Kidney capillary endothelial cell (primary cell): Measurements from ENCODE around the gene SLC19A2.
"Not testable (repeated sequence)": the region's sequence is repeated elsewhere in the genome, so short reads cannot be mapped to it uniquely, and the experiment has no call there.

Experiments
- DNase-seq: peaks from one replicate; pipeline ENCODE4 v3.0.0-alpha.2; 2018; ENCODE audit warnings: low spot score

The SLC19A2 gene

DNA sequence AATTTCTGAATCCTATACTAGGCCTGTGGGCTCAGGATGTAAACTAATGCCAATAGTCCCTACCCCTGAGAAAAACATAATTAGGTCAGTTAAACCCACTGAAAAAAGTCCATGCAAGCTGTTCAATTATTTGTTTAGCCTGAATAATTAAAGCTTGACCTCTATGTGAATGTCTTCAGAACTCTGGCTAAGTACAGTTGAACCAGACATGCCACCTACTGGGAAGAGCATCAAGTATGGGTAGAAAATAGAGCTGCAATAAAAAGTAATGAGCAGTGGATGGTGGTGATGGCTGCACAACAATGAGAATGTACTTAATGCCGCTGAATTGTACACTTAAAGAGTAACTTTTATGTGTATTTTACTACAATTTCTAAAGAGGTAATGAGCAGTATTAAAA, 23.6 kb upstream of the SLC19A2 start:
- DNase-seq = no peak

GRCh38 chr1:169508432-169509338, 22.9 kb upstream of the SLC19A2 start:
- no peak for DNase-seq

GRCh38 chr1:169507413-169507812, 21.7 kb upstream of the SLC19A2 start:
- DNase-seq = no peak

DNA sequence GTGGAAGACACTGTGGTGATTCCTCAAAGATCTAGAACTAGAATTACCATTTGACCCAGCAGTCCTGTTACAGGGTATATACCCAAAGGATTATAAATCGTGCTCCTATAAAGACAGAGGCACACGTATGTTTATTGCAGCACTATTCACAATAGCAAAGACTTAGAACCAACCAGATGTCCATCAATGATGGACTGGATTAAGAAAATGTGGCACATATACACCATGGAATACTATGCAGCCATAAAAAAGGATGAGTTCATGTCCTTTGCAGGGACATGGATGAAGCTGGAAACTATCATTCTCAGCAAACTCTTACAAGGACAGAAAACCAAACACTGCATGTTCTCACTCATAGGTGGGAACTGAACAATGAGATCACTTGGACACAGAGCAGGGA, 17.9 kb upstream of the SLC19A2 start:
- not testable (repeated sequence) for DNase-seq

DNA sequence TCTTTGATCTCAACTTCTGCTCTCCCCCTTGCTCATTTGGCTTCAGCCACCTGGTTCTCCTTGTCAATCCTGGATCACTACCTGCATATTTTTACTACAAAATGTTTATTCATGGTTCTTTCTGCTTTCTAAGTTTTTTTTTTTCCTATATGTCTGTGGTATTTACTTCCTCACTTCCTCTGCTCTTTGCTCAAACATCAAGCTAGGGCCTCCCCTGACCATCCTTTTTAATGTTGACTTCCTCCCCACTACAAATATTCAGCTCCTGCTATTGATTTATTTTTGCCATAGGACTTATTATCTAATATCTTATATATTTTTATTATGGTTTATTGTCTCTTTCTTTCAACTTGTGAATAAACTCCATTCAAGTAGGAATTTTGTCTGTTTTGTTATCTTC, 14.1 kb upstream of the SLC19A2 start:
- DNase-seq = no peak

GRCh38 chr1:169497317-169497716, 11.6 kb upstream of the SLC19A2 start:
- DNase-seq = no peak

DNA sequence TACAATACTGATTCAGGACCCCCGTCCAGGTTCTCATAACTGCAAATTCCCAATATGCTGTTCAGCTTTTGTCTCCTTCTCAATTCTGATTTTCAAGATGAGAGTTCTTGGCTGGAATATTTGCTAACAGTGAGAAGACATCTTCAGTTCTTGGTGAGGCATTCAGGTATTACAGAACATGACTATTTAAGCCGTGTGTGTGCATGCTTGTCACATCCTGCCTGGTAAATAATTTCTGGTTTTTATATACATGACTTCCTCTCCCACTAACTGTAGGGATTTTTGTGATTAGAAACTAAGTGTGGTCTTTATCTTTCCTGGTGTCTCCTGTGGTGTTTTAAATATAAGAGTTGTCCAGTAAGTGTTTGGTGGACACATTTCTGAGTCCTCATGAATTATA, 10.2 kb upstream of the SLC19A2 start:
- peak; percentile 35 for DNase-seq

GRCh38 chr1:169495046-169495775, 9.5 kb upstream of the SLC19A2 start:
- no peak for DNase-seq

DNA sequence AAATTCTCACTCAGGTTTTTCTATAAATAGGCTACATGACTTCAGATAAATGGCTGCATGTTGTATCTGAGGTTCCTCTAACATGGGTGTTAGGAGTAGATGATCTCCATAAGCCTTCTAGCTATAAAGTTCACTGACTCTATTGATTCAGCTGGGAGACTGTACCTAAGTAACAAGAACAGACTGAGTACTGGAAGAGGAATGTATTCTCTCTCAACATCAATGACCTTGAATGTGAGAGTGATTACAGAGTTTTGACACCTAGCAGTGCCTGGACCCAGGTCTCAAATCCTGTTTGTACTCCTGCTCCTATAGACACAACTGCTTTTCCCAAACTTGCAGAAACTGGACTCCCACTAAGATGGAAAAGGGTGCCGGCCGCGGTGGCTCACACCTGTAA, 8.6 kb upstream of the SLC19A2 start:
- DNase-seq = no peak

DNA sequence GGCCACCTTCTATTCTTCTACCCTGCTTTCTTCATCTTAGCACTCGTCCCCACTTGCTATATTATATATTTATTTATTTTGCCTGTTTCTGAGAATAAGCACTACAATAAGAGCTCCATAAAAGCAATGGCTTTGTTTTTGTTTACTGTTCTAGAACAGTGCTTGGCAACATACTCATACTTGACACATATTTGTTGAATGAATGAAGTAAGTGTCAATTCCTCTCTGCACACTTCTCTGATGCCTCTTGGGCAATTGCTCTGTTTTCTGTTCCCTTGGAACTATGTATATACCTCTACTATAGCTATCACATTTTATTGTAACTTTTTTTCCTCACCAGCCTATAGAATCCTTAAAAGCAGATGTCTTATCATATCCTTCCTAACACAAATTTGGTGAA, 7.5 kb upstream of the SLC19A2 start:
- DNase-seq = no peak

DNA sequence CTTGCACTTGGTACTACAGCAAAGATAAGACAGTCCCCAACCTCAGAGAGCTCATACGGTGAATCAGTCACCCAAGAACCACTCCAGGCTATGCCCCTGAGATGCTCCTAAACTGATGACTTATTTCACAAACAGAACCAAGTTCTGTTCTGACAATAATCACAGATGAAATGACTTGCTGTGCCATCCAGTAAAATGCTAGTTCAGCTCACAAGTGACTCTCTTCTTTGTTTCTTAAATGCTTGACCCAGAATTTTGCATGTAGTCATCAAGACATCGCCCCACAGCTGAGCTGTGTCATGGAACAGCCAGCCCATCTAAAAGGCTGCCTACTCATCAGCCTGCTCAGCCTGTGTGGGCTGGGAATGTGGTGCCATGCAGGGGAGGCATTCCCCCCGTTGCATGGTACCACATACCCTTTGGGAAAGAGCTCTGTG, 6.1 kb upstream of the SLC19A2 start:
- DNase-seq = no peak

GRCh38 chr1:169488157-169488556, 2.4 kb upstream of the SLC19A2 start:
- no peak for DNase-seq

GRCh38 chr1:169487561-169487960, 1.8 kb upstream of the SLC19A2 start:
- no peak for DNase-seq

GRCh38 chr1:169487133-169487532, 1.4 kb upstream of the SLC19A2 start:
- no peak for DNase-seq

DNA sequence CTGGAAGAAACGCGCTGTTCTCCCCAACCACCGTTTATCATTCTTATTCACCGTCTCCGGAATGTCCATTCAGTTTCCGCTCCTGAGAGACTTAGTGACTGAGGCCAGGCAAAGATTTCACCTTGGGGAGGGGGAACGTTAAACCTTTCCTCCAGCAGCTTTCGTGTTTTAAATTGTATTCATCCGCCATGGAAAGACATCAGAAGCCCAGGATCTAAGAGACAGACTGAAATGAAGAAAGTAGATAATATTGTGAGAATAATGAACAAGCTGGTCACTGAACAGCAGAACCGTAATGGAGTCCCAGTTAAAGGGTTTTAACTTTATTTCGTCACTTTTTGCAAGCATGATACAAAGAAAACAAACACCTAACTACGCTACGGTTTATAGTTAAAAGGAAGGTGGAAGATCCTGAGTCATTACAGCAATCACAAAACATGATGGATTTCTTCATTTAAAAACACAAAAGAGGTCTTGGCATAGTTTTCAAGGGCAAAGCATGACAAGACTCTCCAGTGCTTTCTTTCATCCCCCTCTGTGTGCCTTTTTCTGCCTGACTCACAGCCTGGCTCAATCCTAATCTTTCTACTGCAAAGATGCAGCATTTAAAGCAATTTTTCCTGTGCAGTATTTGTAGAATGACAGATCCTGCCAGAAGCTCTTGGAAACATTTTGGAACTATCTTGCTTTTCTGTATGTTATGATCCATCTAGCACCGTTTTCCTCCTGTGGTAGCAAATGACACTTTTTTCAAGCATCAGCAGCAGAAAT, 722 bp upstream of the SLC19A2 start:
- peak; percentile 29 for DNase-seq

DNA sequence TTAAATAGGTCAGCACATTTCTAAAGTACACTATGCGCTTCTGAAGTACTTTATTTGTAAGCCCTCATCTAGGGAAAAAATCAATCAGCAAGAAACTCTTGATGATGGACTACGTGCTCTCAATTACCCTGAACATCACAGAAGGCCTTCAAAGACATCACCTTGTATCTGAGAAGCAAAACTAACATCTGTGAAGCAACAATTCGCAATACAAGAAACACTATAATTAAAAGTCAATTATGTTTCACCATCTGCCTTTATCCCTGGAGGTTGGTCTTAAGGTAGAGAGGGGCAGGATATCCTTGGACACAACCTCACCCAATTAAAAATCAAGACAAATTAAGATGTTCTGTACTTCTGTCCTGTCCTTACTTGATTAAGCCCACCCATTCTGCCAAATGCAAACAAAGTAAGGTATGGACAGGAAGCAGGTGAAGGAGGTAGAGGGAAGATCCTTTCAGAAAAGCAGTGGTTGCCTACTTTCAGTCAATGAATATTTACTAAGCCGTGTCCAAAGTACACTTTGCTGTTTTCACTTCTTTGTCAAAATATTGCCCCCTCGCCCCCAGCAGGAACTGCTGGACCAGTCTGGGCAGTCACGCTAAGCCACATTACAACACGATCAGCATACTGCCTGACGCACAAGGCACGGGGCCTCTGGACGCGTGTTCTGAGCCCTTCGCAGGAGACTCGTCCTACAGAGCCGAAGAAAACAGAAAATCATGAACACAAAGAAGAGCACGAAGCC, 887 bp downstream of the SLC19A2 start:
- DNase-seq = peak; percentile 31

DNA sequence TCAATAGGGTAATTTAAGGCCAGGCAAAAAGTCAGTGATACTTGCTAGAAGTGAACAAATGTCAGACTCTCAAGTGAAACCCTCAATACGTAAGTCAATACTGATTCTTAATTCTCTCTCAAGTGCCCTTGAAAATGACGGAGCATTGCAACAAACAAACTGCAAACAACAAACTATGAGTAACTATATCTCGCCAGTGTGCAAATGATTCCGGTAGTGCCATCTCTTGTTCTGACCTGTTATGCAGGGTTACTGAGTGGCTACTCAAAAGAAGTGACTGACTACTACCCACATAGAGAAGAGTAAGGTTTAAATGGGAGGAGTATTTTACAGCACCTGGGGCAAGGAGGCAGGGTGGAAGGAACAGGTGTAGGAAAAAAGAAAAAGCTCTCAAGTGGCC, 1.6 kb downstream of the SLC19A2 start:
- DNase-seq = no peak

DNA sequence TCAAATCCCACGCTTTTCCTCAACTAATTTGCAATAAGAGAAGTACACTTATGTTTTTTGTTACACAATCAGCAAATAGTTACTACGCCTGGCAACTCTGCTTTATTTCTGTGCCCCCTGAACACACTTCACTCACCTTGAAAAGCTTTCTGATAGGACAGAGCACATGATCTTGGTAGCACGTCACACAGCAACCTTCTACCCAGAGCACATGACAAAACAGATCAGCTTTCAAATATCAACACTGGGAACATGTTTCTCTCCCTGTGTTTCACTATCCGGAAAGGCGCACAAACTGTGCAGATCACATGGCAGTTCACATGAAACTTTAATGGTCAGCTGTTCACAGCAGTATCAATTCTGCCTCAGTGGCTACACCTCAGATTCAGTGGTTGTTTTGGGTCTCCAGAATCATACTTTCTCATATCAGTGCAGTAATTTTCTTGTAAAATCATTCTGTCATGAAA, 2.2 kb downstream of the SLC19A2 start:
- no peak for DNase-seq

GRCh38 chr1:169479363-169480066, 6.2 kb downstream of the SLC19A2 start:
- no peak for DNase-seq

- DNase-seq = no peak
Measured at GRCh38 chr1:169478094-169478672, 7.6 kb downstream of the SLC19A2 start.
